H9 (cell line): Measurements from ENCODE around the gene PARD3. TPM values are rescaled to one million over a fixed set of nuclear protein-coding genes. Genes with fewer than 3 reads are reported as not detected.

Source experiments
- DNase-seq: peaks from one replicate; pipeline ENCODE4 v3.0.0-alpha.2; 2017
- H2AFZ ChIP-seq: one replicate; pipeline ENCODE4 v1.6.1; 2013; ENCODE audit warnings: mild to moderate bottlenecking, low read length, control low read depth, moderate library complexity
- H2AK5ac ChIP-seq: 2 replicates; pipeline ENCODE4 v1.6.1; 2013; ENCODE audit warnings: low read length, control low read depth, mixed read lengths; ENCODE audit not compliant: insufficient read length
- H2BK120ac ChIP-seq: one replicate; pipeline ENCODE4 v1.6.1; 2013; ENCODE audit warnings: low read depth, mild to moderate bottlenecking, low read length, control low read depth, inconsistent platforms; ENCODE audit not compliant: poor library complexity, severe bottlenecking
- H2BK12ac ChIP-seq: 2 replicates; pipeline ENCODE4 v1.6.1; 2013; ENCODE audit warnings: low read length, control low read depth, mixed read lengths, low read depth; ENCODE audit not compliant: insufficient read length
- H2BK15ac ChIP-seq: 2 replicates; pipeline ENCODE4 v1.6.1; 2013; ENCODE audit warnings: low read depth, low read length, control low read depth
- H2BK20ac ChIP-seq: one replicate; pipeline ENCODE4 v1.6.1; 2013; ENCODE audit warnings: low read depth, mild to moderate bottlenecking, low read length, control low read depth, inconsistent platforms; ENCODE audit not compliant: poor library complexity, severe bottlenecking
- H2BK5ac ChIP-seq: 2 replicates; pipeline ENCODE4 v1.6.1; 2013; ENCODE audit warnings: low read length, control low read depth, mixed read lengths; ENCODE audit not compliant: insufficient read length
- H3K14ac ChIP-seq: 2 replicates; pipeline ENCODE4 v1.6.1; 2013; ENCODE audit warnings: low read length, control low read depth; ENCODE audit not compliant: insufficient read depth
- H3K18ac ChIP-seq: 2 replicates; pipeline ENCODE4 v1.6.1; 2013; ENCODE audit warnings: low read depth, mild to moderate bottlenecking, mixed read lengths, low read length, control low read depth; ENCODE audit not compliant: insufficient read length
- H3K23ac ChIP-seq: 2 replicates; pipeline ENCODE4 v1.6.1; 2013; ENCODE audit warnings: low read length, control low read depth, mixed read lengths, low read depth; ENCODE audit not compliant: insufficient read length
- H3K23me2 ChIP-seq: 2 replicates; pipeline ENCODE4 v1.6.1; 2013; ENCODE audit warnings: low read depth, mild to moderate bottlenecking, mixed read lengths, low read length, control low read depth; ENCODE audit not compliant: insufficient read length, poor library complexity, severe bottlenecking
- H3K27ac ChIP-seq: 2 replicates; pipeline ENCODE4 v1.5.1; 2013; ENCODE audit warnings: low read length, control low read depth, mixed read lengths, low read depth; ENCODE audit not compliant: insufficient read length
- H3K27me3 ChIP-seq: 2 replicates; pipeline ENCODE4 v1.6.1; 2013; ENCODE audit warnings: low read length, control low read depth, inconsistent platforms; ENCODE audit not compliant: insufficient read depth
- H3K4ac ChIP-seq: 2 replicates; pipeline ENCODE4 v1.6.1; 2013; ENCODE audit warnings: low read depth, mild to moderate bottlenecking, control low read depth, inconsistent platforms, low read length, moderate library complexity
- H3K4me1 ChIP-seq: 2 replicates; pipeline ENCODE4 v1.6.1; 2013; ENCODE audit warnings: low read length, control low read depth, inconsistent platforms; ENCODE audit not compliant: insufficient read depth
- H3K4me2 ChIP-seq: 2 replicates; pipeline ENCODE4 v1.6.1; 2013; ENCODE audit warnings: low read length, control low read depth, mixed read lengths; ENCODE audit not compliant: insufficient read length, insufficient read depth
- H3K56ac ChIP-seq: 2 replicates; pipeline ENCODE4 v1.6.1; 2013; ENCODE audit warnings: low read depth, mild to moderate bottlenecking, mixed read lengths, low read length, control low read depth; ENCODE audit not compliant: insufficient read length
- H3K79me1 ChIP-seq: 2 replicates; pipeline ENCODE4 v1.6.1; 2013; ENCODE audit warnings: low read depth, mild to moderate bottlenecking, moderate library complexity, low read length, control low read depth, inconsistent platforms; ENCODE audit not compliant: insufficient read depth, poor library complexity, severe bottlenecking
- H3K79me2 ChIP-seq: 2 replicates; pipeline ENCODE4 v1.6.1; 2013; ENCODE audit warnings: low read length, control low read depth, inconsistent platforms; ENCODE audit not compliant: insufficient read depth
- H3K9ac ChIP-seq: 2 replicates; pipeline ENCODE4 v1.6.1; 2013; ENCODE audit warnings: low read length, control low read depth, mixed read lengths; ENCODE audit not compliant: insufficient read length; ENCODE audit errors: extremely low read depth
- H3K9me3 ChIP-seq: one replicate; pipeline ENCODE4 v1.6.1; 2013; ENCODE audit warnings: low read depth, low read length, inconsistent platforms; ENCODE audit not compliant: control insufficient read depth
- H3T11ph ChIP-seq: one replicate; pipeline ENCODE4 v1.6.1; 2013; ENCODE audit warnings: mild to moderate bottlenecking, low read length, control low read depth, inconsistent platforms
- H4K20me1 ChIP-seq: one replicate; pipeline ENCODE4 v1.6.1; 2013; ENCODE audit not compliant: control insufficient read depth, insufficient read length, insufficient read depth
- H4K5ac ChIP-seq: 2 replicates; pipeline ENCODE4 v1.6.1; 2013; ENCODE audit warnings: low read depth, mild to moderate bottlenecking, mixed read lengths, low read length, control low read depth; ENCODE audit not compliant: insufficient read length
- H4K8ac ChIP-seq: replicated peaks from 2 replicates; pipeline ENCODE4 v1.6.1; 2013; ENCODE audit warnings: low read length, control low read depth, mixed read lengths, low read depth; ENCODE audit not compliant: insufficient read length
- H4K91ac ChIP-seq: 2 replicates; pipeline ENCODE4 v1.6.1; 2013; ENCODE audit warnings: low read depth, mild to moderate bottlenecking, moderate library complexity, mixed read lengths, low read length, control low read depth; ENCODE audit not compliant: insufficient read length
- H3K27ac Mint-ChIP-seq, 3 experiments: 2 replicates in 2 of 3; 3 replicates in 1 of 3; pipeline ENCODE4 v1.8.0; 2020 to 2021; ENCODE audit warnings: mixed read lengths in 3 of 3, mild to moderate bottlenecking in 1 of 3, moderate library complexity in 1 of 3
- H3K27me3 Mint-ChIP-seq: 2 replicates; pipeline ENCODE4 v1.8.0; 2021; ENCODE audit warnings: low read depth, mild to moderate bottlenecking, moderate library complexity, mixed read lengths
- H3K36me3 Mint-ChIP-seq, 3 experiments: 2 replicates in 2 of 3; 3 replicates in 1 of 3; pipeline ENCODE4 v1.8.0; 2020 to 2021; ENCODE audit warnings: low read depth in 3 of 3, mixed read lengths in 3 of 3; ENCODE audit not compliant: insufficient read depth in 1 of 3
- H3K4me1 Mint-ChIP-seq, 2 experiments: 2 replicates each; pipeline ENCODE4 v1.8.0; 2020; ENCODE audit warnings: mixed read lengths in 2 of 2
- H3K4me3 Mint-ChIP-seq, 2 experiments: 2 replicates in 1 of 2; 3 replicates in 1 of 2; pipeline ENCODE4 v1.8.0; 2020 to 2021; ENCODE audit warnings: mild to moderate bottlenecking in 2 of 2, mixed read lengths in 2 of 2, moderate library complexity in 1 of 2
- H3K9me3 Mint-ChIP-seq, 2 experiments: 2 replicates in 1 of 2; 3 replicates in 1 of 2; pipeline ENCODE4 v1.8.0; 2020; ENCODE audit warnings: mild to moderate bottlenecking in 2 of 2, mixed read lengths in 2 of 2, moderate library complexity in 1 of 2
- CTCF ChIP-seq: fragments of 200-600 bp; sonication (generic); conservative IDR thresholded peaks from 3 replicates; pipeline ENCODE4 v1.8.0; 2021; ENCODE audit warnings: antibody characterized with exemption, mild to moderate bottlenecking
- WGBS: extraction: QIAGEN DNeasy Blood & Tissue Kit; methylation state at CpG from one replicate; pipeline ENCODE4 v1.1.7; 2013; ENCODE audit warnings: missing lambda C conversion rate, low lambda C conversion rate, mixed read lengths; ENCODE audit not compliant: insufficient read length; ENCODE audit errors: extremely low coverage; 5-methylcytosine and 5-hydroxymethylcytosine counted together
- total RNA-seq: library from RNA; stranded (reverse); gene quantifications from 2 replicates; pipeline ENCODE4 v1.2.1, GENCODE V29; 2021

PARD3 gene
- total RNA-seq, 1 experiment from 2014 or later = 44.7 TPM

- H3K9me3 ChIP-seq = no peaks in the 10 kb centered on the region
- TF ChIP-seq CTCF = no peak
- no peak for DNase-seq
Measured at GRCh38 chr10:34727595-34728033, 87.5 kb downstream of the PARD3 start.

More at GRCh38 chr10:34727595-34728033, 87.5 kb downstream of the PARD3 start:
- H4K5ac ChIP-seq = no peak overlapping the region
- no peak overlapping the region for H2BK12ac ChIP-seq
- H3K79me1 ChIP-seq = peaks cover 3% of the 10 kb centered on the region
- H3K4me1 ChIP-seq = no peaks in the 10 kb centered on the region
- no peaks in the 10 kb centered on the region for H3K23me2 ChIP-seq
- peaks cover 3% of the 10 kb centered on the region; the same call in 1 of the 2 replicates for H3K79me2 ChIP-seq
- no peak overlapping the region for H3K4me2 ChIP-seq
- H4K20me1 ChIP-seq = no peaks in the 10 kb centered on the region
- H3K27me3 ChIP-seq = no peaks in the 10 kb centered on the region
- H3K9me3 Mint-ChIP-seq = no peaks in the 10 kb centered on the region
- H2BK20ac ChIP-seq = no peak overlapping the region
- no peak overlapping the region for H3K9ac ChIP-seq
- H3K23ac ChIP-seq = no peak overlapping the region
- no peak overlapping the region for H3T11ph ChIP-seq
- no peak overlapping the region for H2BK120ac ChIP-seq
- no peak overlapping the region for H3K4ac ChIP-seq
- no peak overlapping the region for H2BK15ac ChIP-seq
- peak overlapping the region in 2 of 3 experiments; percentile 18 to 72; a peak in 3 of 7 replicates for H3K27ac Mint-ChIP-seq
- no peak overlapping the region for H4K91ac ChIP-seq
- H2AK5ac ChIP-seq = no peak overlapping the region
- no peak overlapping the region for H4K8ac ChIP-seq
- H3K18ac ChIP-seq = no peak overlapping the region
- H3K14ac ChIP-seq = no peak overlapping the region
- no peaks in the 10 kb centered on the region for H3K27me3 Mint-ChIP-seq
- no peak overlapping the region for H2BK5ac ChIP-seq
- no peak overlapping the region for H3K56ac ChIP-seq
- H3K36me3 Mint-ChIP-seq = no peaks in the 10 kb centered on the region; a peak in 2 of 7 replicates
- no peak overlapping the region for H2AFZ ChIP-seq
- H3K4me1 Mint-ChIP-seq = peaks cover 24 to 27% of the 10 kb centered on the region in 2 experiments
- no peak overlapping the region for H3K27ac ChIP-seq
- no peak overlapping the region for H3K4me3 Mint-ChIP-seq
- WGBS = no CpG with 5 or more reads among the region's 9 CpGs
